Measurements from ENCODE around the gene SMARCAD1.

SMARCAD1 gene

GRCh38 chr4:94211861-94212260 lies 4.2 kb downstream of the SMARCAD1 start:
- no peak overlapping the region for H3K27ac ChIP-seq
- TF ChIP-seq CTCF (IDR thresholded peaks at IDR 0.05), result no peak
- DNase-seq (ENCODE audit: low spot score), result no peak
- H3K4me3 ChIP-seq, result no peak overlapping the region

GRCh38 chr4:94214703-94215319 lies 7.1 kb downstream of the SMARCAD1 start:
- no peak overlapping the region for H3K27ac ChIP-seq
- no peak for TF ChIP-seq CTCF (IDR thresholded peaks at IDR 0.05)
- no peak overlapping the region for H3K4me3 ChIP-seq
- DNase-seq (ENCODE audit: low spot score), result no peak

- Histone ChIP-seq H3K4me3 (no peak overlapping the region), H3K27ac (no peak overlapping the region)
- TF ChIP-seq CTCF (IDR thresholded peaks at IDR 0.05), result no peak
- DNase-seq (ENCODE audit: low spot score), result no peak
Measured at GRCh38 chr4:94216394-94216793, 8.7 kb downstream of the SMARCAD1 start.

- Histone ChIP-seq H3K27ac (no peak overlapping the region), H3K4me3 (no peak overlapping the region)
- no peak for DNase-seq (ENCODE audit: low spot score)
- no peak for TF ChIP-seq CTCF (IDR thresholded peaks at IDR 0.05)
Measured at GRCh38 chr4:94219402-94219801, 11.7 kb downstream of the SMARCAD1 start.

- no peak for TF ChIP-seq CTCF (IDR thresholded peaks at IDR 0.05)
- H3K27ac ChIP-seq, result no peak overlapping the region
- DNase-seq (ENCODE audit: low spot score), result no peak
- H3K4me3 ChIP-seq, result no peak overlapping the region
Measured at GRCh38 chr4:94221916-94222315, 14.3 kb downstream of the SMARCAD1 start.

- Histone ChIP-seq H3K27ac (no peak overlapping the region), H3K4me3 (no peak overlapping the region)
- DNase-seq (ENCODE audit: low spot score), result no peak
- TF ChIP-seq CTCF (IDR thresholded peaks at IDR 0.05), result no peak
Measured at GRCh38 chr4:94225449-94225848, 17.8 kb downstream of the SMARCAD1 start.

- Histone ChIP-seq H3K4me3 (no peak overlapping the region), H3K27ac (no peak overlapping the region)
- no peak for TF ChIP-seq CTCF (IDR thresholded peaks at IDR 0.05)
- no peak for DNase-seq (ENCODE audit: low spot score)
Measured at GRCh38 chr4:94226763-94227162, 19.1 kb downstream of the SMARCAD1 start.
